ENCODE results near the gene MAP3K13. TPM values are rescaled to one million over a fixed set of nuclear protein-coding genes. Genes with fewer than 3 reads are reported as not detected.
"Not testable (repeated sequence)": the region's sequence is repeated elsewhere in the genome, so short reads cannot be mapped to it uniquely, and the experiment has no call there.

MAP3K13 gene
- total and polyA plus RNA-seq, 3 donors from 2014 or later, result 37.1 to 66.5 (median 43.7) TPM

- Histone ChIP-seq H3K27ac (no peak overlapping the region), H3K4me3 (no peak overlapping the region), H3K4me1 (peaks cover 6% of the 10 kb centered on the region), H3K36me3 (ENCODE audit: low read depth, missing control alignments) (no peaks in the 10 kb centered on the region), H3K9me3 (no peaks in the 10 kb centered on the region), H3K27me3 (no peaks in the 10 kb centered on the region)
- TF ChIP-seq CTCF (IDR thresholded peaks at IDR 0.05), result no peak
- TF ChIP-seq POLR2A (IDR thresholded peaks at IDR 0.05), result no peak
- intact Hi-C loops (cut with DNase I; ENCODE audit: low total_unique reads), result no loop called here
- no peak for DNase-seq
Measured at GRCh38 chr3:185366913-185367312, 4.0 kb downstream of the MAP3K13 start.

DNA sequence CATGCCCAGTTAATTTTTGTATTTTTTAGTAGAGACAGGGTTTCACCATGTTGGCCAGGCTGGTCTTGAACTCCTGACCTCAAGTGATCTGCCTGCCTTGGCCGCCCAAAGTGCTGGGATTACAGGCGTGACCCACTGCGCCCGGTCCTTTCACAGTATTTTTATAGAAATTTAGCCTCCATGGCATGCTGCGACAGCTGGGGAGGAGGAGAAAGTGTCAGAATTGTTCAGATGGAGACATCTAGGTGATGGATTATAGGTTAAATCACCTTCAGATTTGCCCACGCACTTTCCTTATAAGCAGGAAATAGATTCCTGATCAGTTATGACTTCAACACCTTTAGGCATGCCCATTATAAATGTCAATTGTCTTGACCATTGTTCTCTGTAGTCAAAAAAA is 7.4 kb downstream of the MAP3K13 start:
- H3K27ac ChIP-seq; H3K9me3 ChIP-seq; DNase-seq; H3K4me3 ChIP-seq; H3K36me3 ChIP-seq (ENCODE audit: low read depth, missing control alignments); H3K4me1 ChIP-seq; intact Hi-C loops (cut with DNase I; ENCODE audit: low total_unique reads); H3K27me3 ChIP-seq: not testable (repeated sequence)
- whole genome bisulfite sequencing, 2 donors, result 77 to 81% methylated on average over 6 of the region's 6 CpGs

DNA sequence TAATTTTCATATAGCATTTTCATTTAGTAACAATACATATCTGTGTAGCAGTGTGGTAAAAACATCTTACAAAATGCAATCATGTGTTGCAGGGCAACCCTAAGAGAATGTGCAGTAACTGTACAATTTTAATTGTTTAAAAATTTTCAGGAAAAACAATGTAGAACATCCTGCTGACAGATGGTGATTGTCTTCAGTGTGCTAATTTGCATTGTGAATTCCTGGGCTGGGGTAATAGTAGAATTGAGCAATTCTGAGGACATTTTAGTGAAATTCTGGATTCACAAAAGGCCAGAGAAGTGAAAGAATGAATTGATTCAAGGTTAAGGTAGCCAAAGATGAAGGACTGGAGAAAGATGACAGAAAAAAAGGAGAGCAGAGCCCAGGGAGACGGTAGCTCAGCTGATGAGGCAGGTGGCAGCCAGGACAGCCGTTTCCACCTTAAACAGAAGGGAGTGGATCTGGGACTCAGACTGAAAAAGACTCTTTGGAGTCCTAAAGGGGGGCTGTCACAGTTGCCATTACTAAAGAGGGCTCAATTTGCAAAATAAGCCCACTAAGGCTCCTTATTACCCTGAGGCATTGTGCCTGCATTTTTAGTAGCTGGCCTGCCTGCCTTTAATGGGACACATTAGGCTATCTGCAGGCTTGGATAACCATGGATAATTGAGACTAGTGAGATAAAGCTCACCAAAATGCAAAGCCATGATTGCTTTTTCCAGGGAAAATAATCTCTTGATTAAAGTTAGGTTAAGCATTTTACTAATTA is 8.6 kb downstream of the MAP3K13 start:
- no peaks in the 10 kb centered on the region for H3K9me3 ChIP-seq

DNA sequence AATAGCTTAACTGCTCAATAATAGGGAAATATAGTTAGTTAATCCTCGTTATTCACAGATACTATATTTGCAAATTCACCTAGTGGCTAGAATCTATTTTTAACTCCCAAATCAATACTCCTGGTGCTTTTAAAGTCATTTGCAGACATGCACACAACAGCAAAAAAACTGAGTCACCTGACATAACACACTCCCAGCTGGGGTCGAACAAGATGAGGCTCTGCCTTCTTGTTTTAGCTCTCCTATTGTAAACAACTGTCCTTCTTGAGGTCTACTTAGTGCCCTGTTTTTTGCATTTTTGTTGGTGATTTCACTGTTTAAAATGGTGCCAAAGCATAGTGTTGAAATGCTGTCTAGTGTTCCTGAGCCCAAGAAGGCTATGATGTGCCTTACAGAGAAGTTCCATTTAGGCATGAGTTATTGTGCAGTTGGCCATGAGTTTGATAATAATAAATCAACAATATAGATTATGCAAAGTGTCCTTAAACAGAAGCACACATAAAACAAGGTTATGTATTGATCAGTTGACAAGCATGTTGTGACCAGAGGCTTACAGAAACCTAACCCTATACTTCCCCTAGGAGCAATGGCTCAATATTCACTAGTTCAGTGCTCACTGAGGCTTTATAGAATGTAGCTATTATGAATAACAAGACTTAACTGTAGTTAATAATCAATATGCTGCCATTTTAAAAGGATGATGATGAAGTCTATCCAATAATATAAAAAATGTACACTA is 18.6 kb downstream of the MAP3K13 start:
- Histone ChIP-seq H3K4me1 (no peaks in the 10 kb centered on the region), H3K27ac (no peak overlapping the region), H3K4me3 (no peak overlapping the region), H3K36me3 (ENCODE audit: low read depth, missing control alignments) (no peaks in the 10 kb centered on the region), H3K9me3 (no peaks in the 10 kb centered on the region), H3K27me3 (no peaks in the 10 kb centered on the region)
- TF ChIP-seq CTCF (IDR thresholded peaks at IDR 0.05) (no peak), POLR2A (IDR thresholded peaks at IDR 0.05) (no peak)
- WGBS, 2 donors, result 72 to 77% methylated on average over 2 of the region's 2 CpGs
- no peak for DNase-seq
- intact Hi-C loops (cut with DNase I; ENCODE audit: low total_unique reads), result no loop called here

More for the DNA sequence above, 8.6 kb downstream of the MAP3K13 start:
- H3K36me3 ChIP-seq (ENCODE audit: low read depth, missing control alignments), result no peaks in the 10 kb centered on the region
- intact Hi-C loops (cut with DNase I; ENCODE audit: low total_unique reads), result no loop called here
- H3K4me3 ChIP-seq, result no peak overlapping the region
- no peaks in the 10 kb centered on the region for H3K27me3 ChIP-seq
- DNase-seq, result no peak
- 36 to 76% methylated on average over 1 to 2 of the region's 2 CpGs for WGBS, 2 donors
- H3K4me1 ChIP-seq, result no peaks in the 10 kb centered on the region
- TF ChIP-seq CTCF (IDR thresholded peaks at IDR 0.05) (no peak), POLR2A (IDR thresholded peaks at IDR 0.05) (no peak)
- H3K27ac ChIP-seq, result no peak overlapping the region

GRCh38 chr3:185382154-185382553 is 19.2 kb downstream of the MAP3K13 start:
- intact Hi-C loops (cut with DNase I; ENCODE audit: low total_unique reads), result no loop called here
- Histone ChIP-seq H3K4me1 (no peaks in the 10 kb centered on the region), H3K27me3 (no peaks in the 10 kb centered on the region), H3K9me3 (no peaks in the 10 kb centered on the region), H3K36me3 (ENCODE audit: low read depth, missing control alignments) (no peaks in the 10 kb centered on the region), H3K4me3 (no peak overlapping the region), H3K27ac (no peak overlapping the region)
- no peak for DNase-seq
- TF ChIP-seq CTCF (IDR thresholded peaks at IDR 0.05), result no peak
- TF ChIP-seq POLR2A (IDR thresholded peaks at IDR 0.05), result no peak
- WGBS, 2 donors, result 94 to 96% methylated on average over 1 of the region's 1 CpG

DNA sequence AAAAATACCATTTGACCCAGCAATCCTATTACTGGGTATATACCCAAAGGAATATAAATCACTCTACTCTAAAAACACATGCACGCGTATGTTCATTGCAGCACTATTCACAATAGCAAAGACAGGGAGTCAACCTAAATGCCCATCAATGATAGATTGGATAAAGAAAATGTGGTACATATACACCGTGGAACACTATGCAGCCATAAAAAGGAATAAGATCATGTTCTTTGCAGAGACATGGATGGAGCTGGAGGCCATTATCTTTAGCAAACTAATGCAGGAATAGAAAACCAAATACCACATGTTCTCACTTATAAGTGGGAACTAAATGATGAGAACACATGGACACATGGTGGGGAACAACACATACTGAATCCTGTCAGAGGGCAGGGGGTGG is 23.6 kb downstream of the MAP3K13 start:
- intact Hi-C loops (cut with DNase I; ENCODE audit: low total_unique reads), result not testable (repeated sequence)
- WGBS, 2 donors, result 95 to 100% methylated on average over 3 of the region's 3 CpGs

More for the DNA sequence above, 23.6 kb downstream of the MAP3K13 start:
- not testable (repeated sequence) for H3K27ac ChIP-seq; H3K4me1 ChIP-seq; H3K27me3 ChIP-seq; DNase-seq; H3K4me3 ChIP-seq; H3K9me3 ChIP-seq; H3K36me3 ChIP-seq (ENCODE audit: low read depth, missing control alignments)

Measured in testis (tissue), 3 donors.